Upper lobe of left lung (tissue), 6 donors: Measurements from ENCODE around the gene SORCS1. TPM values are rescaled to one million over a fixed set of nuclear protein-coding genes. Genes with fewer than 3 reads are reported as not detected.
"Not testable (repeated sequence)": the region's sequence is repeated elsewhere in the genome, so short reads cannot be mapped to it uniquely, and the experiment has no call there.

Experiments used
- ATAC-seq, 2 donors: fragments of 200-7000 bp; cut with Tn5 transposase; one replicate each; pipeline ENCODE4 v1.9.1; 2022; ENCODE audit warnings: mild to moderate bottlenecking in 2 of 2, moderate library complexity in 2 of 2; ENCODE audit not compliant: low FRiP score in 2 of 2
- DNase-seq, 2 donors: peaks; one replicate each; pipeline ENCODE4 v3.0.0-alpha.2; 2019 to 2020
- H3K27ac ChIP-seq, 4 donors: fragments of 200-600 bp; sonication (generic); one replicate each; pipeline ENCODE4 v1.5.1; 2016 to 2019
- H3K27me3 ChIP-seq, 4 donors: fragments of 200-600 bp; sonication (generic); one replicate each; pipeline ENCODE4 v1.5.1; 2017 to 2019
- H3K36me3 ChIP-seq, 4 donors: fragments of 200-600 bp; sonication (generic); one replicate each; pipeline ENCODE4 v1.5.1; 2016 to 2019
- H3K4me1 ChIP-seq, 4 donors: fragments of 200-600 bp; sonication (generic); one replicate each; pipeline ENCODE4 v1.5.1; 2018 to 2019
- H3K4me3 ChIP-seq, 4 donors: fragments of 200-600 bp; sonication (generic); one replicate each; pipeline ENCODE4 v1.5.1; 2017 to 2019; ENCODE audit warnings: mild to moderate bottlenecking in 2 of 4, moderate library complexity in 1 of 4
- H3K9me3 ChIP-seq, 4 donors: fragments of 200-600 bp; sonication (generic); one replicate each; pipeline ENCODE4 v1.5.1; 2018 to 2019
- CTCF ChIP-seq, 6 experiments: fragments of 450-650 bp in 4 of 6; fragments of 200-600 bp in 2 of 6; sonication (generic) in 2 of 6; IDR thresholded peaks; one replicate each; pipeline ENCODE4 v1.5.1; 2016 to 2019; ENCODE audit warnings: antibody characterized with exemption in 6 of 6
- EP300 ChIP-seq, 4 donors: sonication (generic); formaldehyde crosslinking; IDR thresholded peaks; one replicate each; pipeline ENCODE4 v1.5.1; 2017; ENCODE audit warnings: antibody characterized with exemption in 4 of 4, control low read depth in 2 of 4
- POLR2A ChIP-seq, 4 donors: fragments of 450-650 bp; IDR thresholded peaks; one replicate each; pipeline ENCODE4 v1.5.1; 2016 to 2017; ENCODE audit warnings: antibody characterized with exemption in 4 of 4, mild to moderate bottlenecking in 2 of 4
- POLR2AphosphoS5 ChIP-seq, 2 donors: sonication (generic); formaldehyde crosslinking; IDR thresholded peaks; one replicate each; pipeline ENCODE4 v1.5.1; 2017; ENCODE audit warnings: antibody characterized with exemption in 2 of 2
- WGBS, 2 donors: methylation state at CpG; one replicate each; pipeline ENCODE4 v1.1.5; 2017 to 2018; 5-methylcytosine and 5-hydroxymethylcytosine counted together
- total RNA-seq, 6 donors: library from RNA; depleted of rRNA in 4 of 6; stranded (reverse); fragments of >200 nt in 4 of 6; gene quantifications; one replicate each; pipeline versions ENCODE4 v1.1.0 to v1.2.1, GENCODE V29; 2016 to 2021
- donor health status: DM: no; HTN: no; CAD: no; lungs with moderate emphysema.
- donor health status: DM: no; HTN: yes; CAD: no; lungs with severe emphysema.

SORCS1 gene
- total RNA-seq, 6 donors from 2014 or later, result 0.10 to 0.77 (median 0.10) TPM; not detected in 3

GRCh38 chr10:106929291-106929895, 235.1 kb downstream of the SORCS1 start:
- ATAC-seq (no peak), DNase-seq (no peak)
- no peaks in the 10 kb centered on the region for H3K9me3 ChIP-seq
- no peak overlapping the region for H3K4me3 ChIP-seq
- H3K4me1 ChIP-seq, result peaks cover 0 to 18% (median 8%) of the 10 kb centered on the region in 4 donors
- no peaks in the 10 kb centered on the region for H3K36me3 ChIP-seq
- TF ChIP-seq EP300 (IDR thresholded peaks at IDR 0.05) (no peak), POLR2A (IDR thresholded peaks at IDR 0.05) (no peak), POLR2AphosphoS5 (IDR thresholded peaks at IDR 0.05) (no peak), CTCF (IDR thresholded peaks at IDR 0.05) (no peak)
- no peak overlapping the region for H3K27ac ChIP-seq
- WGBS, 2 donors, result 74 to 78% methylated on average over 6 of the region's 6 CpGs
- no peaks in the 10 kb centered on the region for H3K27me3 ChIP-seq

GRCh38 chr10:106928151-106928550, 236.4 kb downstream of the SORCS1 start:
- WGBS, 2 donors, result 98 to 100% methylated on average over 6 to 22 of the region's 33 CpGs
- H3K9me3 ChIP-seq, H3K36me3 ChIP-seq, H3K27ac ChIP-seq, ATAC-seq, H3K4me3 ChIP-seq, H3K27me3 ChIP-seq: not testable (repeated sequence)
- DNase-seq, result peak in 1 of 2 donors; percentile 81
- peaks cover 0 to 18% (median 8%) of the 10 kb centered on the region in 4 donors for H3K4me1 ChIP-seq

DNA sequence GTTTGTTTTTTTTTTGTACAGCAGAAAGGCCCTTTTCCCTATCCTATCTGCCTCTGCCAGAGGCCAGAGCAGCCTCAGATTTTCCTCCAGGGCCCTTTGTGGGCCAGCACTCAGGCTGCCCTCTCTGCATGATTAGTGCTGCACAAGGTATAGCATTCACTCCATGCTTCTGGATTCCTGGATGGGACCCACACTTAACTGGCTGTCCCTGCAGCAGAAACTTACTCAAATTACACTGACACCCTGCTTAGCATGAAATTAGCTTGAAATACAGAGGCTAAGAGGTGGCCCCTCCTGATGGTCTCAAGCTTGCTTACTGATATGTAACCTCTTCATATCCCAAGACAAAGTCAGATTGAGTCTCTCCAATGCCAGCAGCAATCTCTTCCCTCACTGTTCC, 239.3 kb downstream of the SORCS1 start:
- TF ChIP-seq POLR2AphosphoS5 (IDR thresholded peaks at IDR 0.05) (no peak), CTCF (IDR thresholded peaks at IDR 0.05) (no peak), EP300 (IDR thresholded peaks at IDR 0.05) (no peak), POLR2A (IDR thresholded peaks at IDR 0.05) (no peak)
- DNase-seq (no peak), ATAC-seq (no peak)
- Histone ChIP-seq H3K36me3 (no peaks in the 10 kb centered on the region), H3K4me1 (peaks cover 0 to 3% (median 0%) of the 10 kb centered on the region in 4 donors), H3K27ac (no peak overlapping the region), H3K27me3 (no peaks in the 10 kb centered on the region), H3K9me3 (no peaks in the 10 kb centered on the region), H3K4me3 (no peak overlapping the region)

GRCh38 chr10:106920538-106920937, 244.0 kb downstream of the SORCS1 start:
- WGBS, 2 donors, result 89 to 91% methylated on average over 4 of the region's 4 CpGs
- H3K27ac ChIP-seq, result no peak overlapping the region
- no peak for ATAC-seq

DNA sequence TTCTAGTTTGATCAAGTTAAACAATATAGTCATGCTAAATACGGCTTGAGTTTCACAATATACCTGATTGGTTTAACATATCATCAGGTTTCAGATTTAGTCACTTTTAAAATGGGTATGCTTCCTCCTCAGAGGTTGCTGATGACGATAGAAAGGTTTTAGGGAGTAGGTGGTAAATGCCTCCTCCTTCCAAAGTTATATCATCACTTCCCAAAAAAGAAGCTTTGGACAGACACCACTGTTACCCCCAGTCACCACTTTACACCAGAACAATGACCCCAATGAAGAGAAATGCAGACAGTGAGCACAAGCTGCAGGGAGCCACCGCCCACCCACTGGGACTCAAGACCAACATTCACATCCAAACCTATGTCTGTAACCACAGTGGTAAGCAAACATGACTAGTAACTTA, 244.6 kb downstream of the SORCS1 start:
- 80 to 81% methylated on average over 3 of the region's 3 CpGs for WGBS, 2 donors
- Histone ChIP-seq H3K27me3 (no peaks in the 10 kb centered on the region), H3K27ac (no peak overlapping the region), H3K36me3 (no peaks in the 10 kb centered on the region), H3K9me3 (no peaks in the 10 kb centered on the region), H3K4me1 (peaks cover 0 to 12% (median 5%) of the 10 kb centered on the region in 4 donors), H3K4me3 (no peak overlapping the region)
- DNase-seq (no peak), ATAC-seq (no peak)
- TF ChIP-seq POLR2A (IDR thresholded peaks at IDR 0.05) (no peak), CTCF (IDR thresholded peaks at IDR 0.05) (no peak), POLR2AphosphoS5 (IDR thresholded peaks at IDR 0.05) (no peak), EP300 (IDR thresholded peaks at IDR 0.05) (no peak)

More at GRCh38 chr10:106920538-106920937, 244.0 kb downstream of the SORCS1 start:
- Histone ChIP-seq H3K27me3 (no peaks in the 10 kb centered on the region), H3K4me1 (peaks cover 0 to 12% (median 5%) of the 10 kb centered on the region in 4 donors), H3K9me3 (no peaks in the 10 kb centered on the region), H3K4me3 (no peak overlapping the region), H3K36me3 (no peaks in the 10 kb centered on the region)
- no peak for DNase-seq
- TF ChIP-seq EP300 (IDR thresholded peaks at IDR 0.05) (no peak), CTCF (IDR thresholded peaks at IDR 0.05) (no peak), POLR2A (IDR thresholded peaks at IDR 0.05) (no peak), POLR2AphosphoS5 (IDR thresholded peaks at IDR 0.05) (no peak)
